ENCODE measurements around the gene COQ8B.

Gene COQ8B

GRCh38 chr19:40717880-40718773 lies 1.4 kb upstream of the COQ8B start:
- no peak for DNase-seq (ENCODE audit: low read depth in 3 of 3, low spot score in 1 of 3)

GRCh38 chr19:40717325-40717879 lies 716 bp upstream of the COQ8B start:
- DNase-seq (ENCODE audit: low read depth in 3 of 3, low spot score in 1 of 3), result no peak

GRCh38 chr19:40716031-40716481 lies 630 bp downstream of the COQ8B start:
- peak; percentile 48 to 49 (median 48) for DNase-seq (ENCODE audit: low read depth in 3 of 3, low spot score in 1 of 3)

GRCh38 chr19:40714441-40715299 lies 2.0 kb downstream of the COQ8B start:
- DNase-seq (ENCODE audit: low read depth in 3 of 3, low spot score in 1 of 3), result peak; percentile 77 to 89 (median 83)

- no peak for DNase-seq (ENCODE audit: low read depth in 3 of 3, low spot score in 1 of 3)
Observed at GRCh38 chr19:40713939-40714338, 2.7 kb downstream of the COQ8B start.

GRCh38 chr19:40709817-40710216 lies 6.9 kb downstream of the COQ8B start:
- no peak for DNase-seq (ENCODE audit: low read depth in 3 of 3, low spot score in 1 of 3)

- no peak for DNase-seq (ENCODE audit: low read depth in 3 of 3, low spot score in 1 of 3)
Observed at GRCh38 chr19:40707615-40708014, 9.1 kb downstream of the COQ8B start.

GRCh38 chr19:40705950-40706619 lies 10.6 kb downstream of the COQ8B start:
- DNase-seq (ENCODE audit: low read depth in 3 of 3, low spot score in 1 of 3), result no peak

- no peak for DNase-seq (ENCODE audit: low read depth in 3 of 3, low spot score in 1 of 3)
Observed at GRCh38 chr19:40705362-40705651, 11.4 kb downstream of the COQ8B start.

- no peak for DNase-seq (ENCODE audit: low read depth in 3 of 3, low spot score in 1 of 3)
Observed at GRCh38 chr19:40704491-40705361, 12.0 kb downstream of the COQ8B start.

- DNase-seq (ENCODE audit: low read depth in 3 of 3, low spot score in 1 of 3), result no peak
Observed at GRCh38 chr19:40703029-40703755, 13.5 kb downstream of the COQ8B start.

- DNase-seq (ENCODE audit: low read depth in 3 of 3, low spot score in 1 of 3), result no peak
Observed at GRCh38 chr19:40702337-40703012, 14.2 kb downstream of the COQ8B start.

GRCh38 chr19:40701758-40702157 lies 14.9 kb downstream of the COQ8B start:
- no peak for DNase-seq (ENCODE audit: low read depth in 3 of 3, low spot score in 1 of 3)

- no peak for DNase-seq (ENCODE audit: low read depth in 3 of 3, low spot score in 1 of 3)
Observed at GRCh38 chr19:40700083-40700482, 16.6 kb downstream of the COQ8B start.

- no peak for DNase-seq (ENCODE audit: low read depth in 3 of 3, low spot score in 1 of 3)
Observed at GRCh38 chr19:40697007-40697406, 19.7 kb downstream of the COQ8B start.

GRCh38 chr19:40695881-40696280 lies 20.8 kb downstream of the COQ8B start:
- DNase-seq (ENCODE audit: low read depth in 3 of 3, low spot score in 1 of 3), result no peak

GRCh38 chr19:40693896-40694295 lies 22.8 kb downstream of the COQ8B start:
- DNase-seq (ENCODE audit: low read depth in 3 of 3, low spot score in 1 of 3), result no peak

GRCh38 chr19:40693150-40693788 lies 23.4 kb downstream of the COQ8B start:
- DNase-seq (ENCODE audit: low read depth in 3 of 3, low spot score in 1 of 3), result no peak

GRCh38 chr19:40692212-40692551 lies 24.5 kb downstream of the COQ8B start:
- no peak for DNase-seq (ENCODE audit: low read depth in 3 of 3, low spot score in 1 of 3)

All from stimulated activated CD4-positive, alpha-beta T cell treated with anti-CD3 and anti-CD28 coated beads, TNF-alpha, amount 100 ng/mL, for 1 hour (primary cell).